ENCODE measurements around the gene KIAA0825.

KIAA0825 gene

GRCh38 chr5:94309141-94309540 lies 309.3 kb downstream of the KIAA0825 start:
- no peak for DNase-seq (ENCODE audit: low spot score)

GRCh38 chr5:94308442-94308841 lies 310.0 kb downstream of the KIAA0825 start:
- DNase-seq (ENCODE audit: low spot score), result no peak

DNA sequence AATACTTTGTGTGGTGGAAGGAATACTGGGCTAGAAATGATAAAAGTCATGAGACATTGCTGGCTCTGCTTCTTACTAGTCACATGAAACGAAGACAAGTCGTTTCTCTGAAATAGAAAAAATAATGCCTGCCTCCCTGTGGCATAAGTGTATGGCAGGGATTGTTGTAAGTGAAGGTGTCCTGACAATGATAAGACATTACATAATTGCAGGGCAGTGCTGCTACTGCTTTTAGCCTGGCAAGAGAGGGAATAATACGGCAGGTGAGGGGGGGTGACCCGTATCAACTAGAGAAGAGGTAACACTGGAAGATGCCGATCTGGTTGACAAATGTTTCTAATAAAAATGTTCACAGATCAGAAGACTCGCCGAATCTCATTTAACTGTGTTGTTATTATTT lies 314.3 kb downstream of the KIAA0825 start:
- DNase-seq (ENCODE audit: low spot score), result no peak

DNA sequence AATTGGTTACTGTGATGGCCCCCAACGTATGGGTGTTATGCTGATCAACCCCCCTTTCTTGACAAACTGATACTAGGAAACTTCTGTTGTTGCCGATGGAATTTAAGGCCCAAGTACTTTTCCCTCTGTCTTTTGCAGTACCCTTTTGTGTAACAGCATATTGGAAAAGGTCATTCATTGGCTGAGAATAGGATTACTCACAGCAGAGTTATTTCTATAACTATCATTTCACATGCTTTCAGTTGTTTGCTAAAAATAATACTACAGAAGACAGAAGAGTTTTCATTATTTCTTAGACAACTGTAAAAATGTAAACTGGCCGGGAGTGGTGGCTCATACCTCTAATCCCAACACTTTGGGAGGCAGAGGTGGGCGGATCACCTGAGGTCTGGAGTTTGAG lies 329.5 kb downstream of the KIAA0825 start:
- no peak for DNase-seq (ENCODE audit: low spot score)

DNA sequence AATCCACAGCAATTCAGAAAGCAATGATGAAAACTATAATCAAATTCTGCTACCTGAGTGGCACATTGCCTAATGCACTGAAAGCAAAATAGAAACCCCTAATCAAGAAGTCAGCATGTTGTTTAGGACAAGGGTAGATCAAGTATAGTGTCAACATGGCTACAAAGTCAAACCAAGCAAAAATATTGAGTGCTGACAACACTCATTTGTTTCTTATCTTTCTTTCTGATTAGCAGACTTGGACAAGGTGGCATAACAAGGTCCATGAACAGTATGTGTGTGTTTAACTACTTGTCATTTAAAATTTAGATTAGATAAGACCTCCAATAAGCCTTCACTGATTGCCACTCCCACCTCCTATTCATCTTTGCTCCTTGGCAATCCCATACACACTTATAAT lies 332.4 kb downstream of the KIAA0825 start:
- DNase-seq (ENCODE audit: low spot score), result no peak

DNA sequence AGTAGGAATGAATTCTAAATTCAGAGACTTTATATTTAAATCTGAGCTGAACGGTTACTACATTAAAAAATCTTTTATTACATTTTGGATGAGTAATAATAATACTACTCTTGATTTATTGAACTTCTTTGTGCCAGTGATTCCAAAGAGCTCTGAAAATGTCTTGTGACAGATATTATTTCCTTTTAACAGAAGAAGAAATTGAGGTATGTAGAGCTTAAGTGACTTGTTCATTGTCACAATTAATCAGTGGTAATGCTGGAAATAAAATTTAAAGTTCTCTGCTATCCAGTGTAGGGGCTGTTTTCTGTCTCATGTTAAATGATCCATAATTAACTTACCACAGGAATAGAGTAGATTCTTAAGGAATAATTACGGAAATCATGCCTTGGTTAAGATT lies 335.3 kb downstream of the KIAA0825 start:
- no peak for DNase-seq (ENCODE audit: low spot score)

DNA sequence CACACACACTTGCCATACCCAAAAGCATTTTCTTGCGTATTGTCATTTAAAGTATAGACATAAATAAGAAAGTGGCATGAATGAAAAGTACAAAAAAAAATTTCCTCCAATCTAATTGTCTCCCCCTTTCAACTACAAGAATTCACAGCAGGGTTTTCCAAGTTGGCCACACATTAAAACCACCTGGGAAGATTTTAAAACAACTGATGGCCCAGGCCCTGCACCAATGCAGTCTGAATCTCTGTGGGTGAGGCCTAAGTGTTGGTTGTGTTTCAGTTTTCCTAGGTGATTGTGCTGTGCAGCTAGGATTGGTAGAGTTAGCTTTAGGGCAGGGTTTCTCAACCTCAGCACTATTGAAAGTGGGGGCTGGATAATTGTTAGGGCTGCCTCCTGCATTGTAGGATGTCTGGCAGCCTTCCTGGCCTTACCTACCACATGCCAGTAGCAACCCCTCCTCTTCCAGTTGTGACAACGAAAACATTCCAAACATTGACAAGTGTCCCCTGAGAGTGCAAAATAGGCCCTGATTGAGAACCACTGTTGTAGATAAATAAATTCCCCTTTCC lies 337.1 kb downstream of the KIAA0825 start:
- no peak for DNase-seq (ENCODE audit: low spot score)

GRCh38 chr5:94276751-94277150 lies 341.7 kb downstream of the KIAA0825 start:
- DNase-seq (ENCODE audit: low spot score), result no peak

DNA sequence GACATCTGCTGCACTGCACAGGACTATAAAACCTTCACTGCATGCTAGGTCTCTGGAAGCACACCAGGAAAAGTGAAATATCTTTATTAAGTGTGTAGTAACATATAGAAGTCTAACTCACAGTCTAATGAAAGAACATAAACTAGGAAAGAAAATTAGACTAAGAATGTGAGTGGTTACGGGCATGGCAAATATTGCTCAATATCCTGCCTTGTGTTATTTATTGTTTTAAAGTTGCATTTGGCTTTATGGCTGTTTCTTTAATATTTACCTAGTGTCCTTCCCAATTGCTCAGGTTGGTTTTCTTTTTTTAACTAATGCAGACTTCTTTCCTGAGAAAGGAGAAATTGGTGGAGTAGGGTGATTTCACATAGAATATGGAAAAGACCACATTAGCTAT lies 342.4 kb downstream of the KIAA0825 start:
- DNase-seq (ENCODE audit: low spot score), result no peak

GRCh38 chr5:94274707-94275106 lies 343.7 kb downstream of the KIAA0825 start:
- no peak for DNase-seq (ENCODE audit: low spot score)

DNA sequence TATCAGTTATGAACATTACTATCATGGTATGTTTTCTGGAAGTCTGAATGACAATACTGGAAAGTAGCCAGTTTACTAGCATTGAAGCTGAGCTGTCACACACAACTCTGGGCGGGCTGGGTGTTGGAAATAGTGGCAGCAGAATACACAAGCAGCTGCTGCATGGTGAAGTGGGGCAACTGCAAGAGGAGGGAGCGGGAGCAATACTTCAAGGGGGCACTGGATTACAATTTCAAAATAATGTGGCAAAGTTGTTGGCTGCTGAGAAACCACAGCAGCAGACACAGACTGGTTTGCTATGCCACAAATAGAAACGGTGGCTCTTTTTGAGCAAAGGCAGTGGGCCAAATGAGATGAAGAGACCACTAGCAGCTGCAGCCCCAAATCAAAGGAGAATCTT lies 350.2 kb downstream of the KIAA0825 start:
- no peak for DNase-seq (ENCODE audit: low spot score)

- no peak for DNase-seq (ENCODE audit: low spot score)
Observed at GRCh38 chr5:94267350-94267899, 351.0 kb downstream of the KIAA0825 start.

DNA sequence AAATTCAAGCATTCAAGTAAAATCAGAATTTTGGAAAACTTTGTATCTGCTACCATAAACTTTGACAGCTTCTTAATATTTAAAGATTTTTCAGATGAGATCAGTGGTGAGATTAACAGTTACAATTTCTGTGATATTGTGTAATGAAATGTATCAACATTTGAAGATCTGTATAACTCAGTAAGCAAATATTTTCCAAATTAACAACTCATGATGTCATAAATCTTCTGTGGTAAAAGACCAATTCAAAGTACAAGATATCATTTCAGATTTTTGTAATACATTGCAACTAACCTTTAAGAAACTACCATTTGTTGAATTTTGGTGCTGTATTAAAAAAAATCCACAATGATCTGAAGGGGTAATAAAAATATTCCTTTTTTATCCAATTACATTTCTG lies 352.2 kb downstream of the KIAA0825 start:
- no peak for DNase-seq (ENCODE audit: low spot score)

DNA sequence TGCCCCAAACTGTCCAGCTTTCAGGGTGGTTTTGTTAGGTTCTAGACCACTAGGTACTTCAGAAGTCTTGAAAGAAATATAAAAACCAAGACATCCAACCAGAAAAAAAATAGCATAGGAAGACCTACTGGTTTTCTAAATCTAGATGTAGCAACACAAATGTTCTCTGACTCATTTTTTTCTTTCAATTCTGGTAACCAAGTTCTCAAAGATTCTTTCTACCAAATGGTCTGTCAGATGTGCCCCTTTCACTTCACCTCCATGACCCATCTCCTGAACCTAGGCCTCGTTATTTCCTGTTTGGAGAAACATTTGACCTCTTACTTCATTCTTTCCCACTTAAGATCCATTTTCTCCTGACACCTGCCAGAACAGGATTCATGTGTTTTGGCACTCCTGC lies 355.3 kb downstream of the KIAA0825 start:
- no peak for DNase-seq (ENCODE audit: low spot score)

GRCh38 chr5:94260096-94260495 lies 358.3 kb downstream of the KIAA0825 start:
- no peak for DNase-seq (ENCODE audit: low spot score)

- no peak for DNase-seq (ENCODE audit: low spot score)
Observed at GRCh38 chr5:94254214-94254613, 364.2 kb downstream of the KIAA0825 start.

DNA sequence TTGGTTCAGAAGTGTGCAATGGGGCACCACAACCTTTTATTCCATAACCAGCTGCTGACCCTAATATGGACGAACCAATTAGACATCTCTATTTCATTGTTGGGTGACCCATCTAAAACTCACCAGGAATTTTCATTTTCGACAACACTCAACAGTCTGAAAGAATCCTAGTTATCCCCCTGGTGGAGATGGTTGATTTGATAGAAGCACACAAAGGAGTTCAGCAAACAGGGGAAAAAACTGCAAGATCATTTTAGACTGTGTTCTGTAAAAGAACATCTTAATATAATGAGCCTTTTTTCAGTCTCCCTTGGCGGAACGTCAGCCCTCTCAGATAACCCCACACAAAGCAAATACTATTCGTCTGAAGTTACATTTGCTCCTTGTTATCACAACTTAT lies 367.4 kb downstream of the KIAA0825 start:
- peak; percentile 2 for DNase-seq (ENCODE audit: low spot score)

DNA sequence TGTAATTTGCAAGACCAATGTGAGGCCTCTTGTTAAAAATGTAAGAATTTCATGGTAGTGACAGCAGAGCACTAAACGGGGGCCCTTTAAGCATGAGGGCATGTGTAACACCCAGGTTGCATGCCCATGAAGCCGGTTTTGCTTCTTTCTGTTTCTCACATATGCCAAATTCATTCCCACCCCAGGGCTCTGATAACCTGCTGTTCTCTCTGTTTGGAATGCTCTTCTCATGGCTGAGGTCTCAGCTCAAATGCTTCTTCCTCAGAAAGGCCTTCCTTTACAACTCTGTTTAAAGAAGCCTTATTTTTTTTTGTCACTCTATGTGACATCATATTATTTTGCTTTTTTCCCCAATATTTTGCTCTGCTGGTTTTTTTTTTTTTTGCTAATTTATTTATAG lies 369.0 kb downstream of the KIAA0825 start:
- no peak for DNase-seq (ENCODE audit: low spot score)

GRCh38 chr5:94248175-94248875 lies 370.1 kb downstream of the KIAA0825 start:
- no peak for DNase-seq (ENCODE audit: low spot score)

DNA sequence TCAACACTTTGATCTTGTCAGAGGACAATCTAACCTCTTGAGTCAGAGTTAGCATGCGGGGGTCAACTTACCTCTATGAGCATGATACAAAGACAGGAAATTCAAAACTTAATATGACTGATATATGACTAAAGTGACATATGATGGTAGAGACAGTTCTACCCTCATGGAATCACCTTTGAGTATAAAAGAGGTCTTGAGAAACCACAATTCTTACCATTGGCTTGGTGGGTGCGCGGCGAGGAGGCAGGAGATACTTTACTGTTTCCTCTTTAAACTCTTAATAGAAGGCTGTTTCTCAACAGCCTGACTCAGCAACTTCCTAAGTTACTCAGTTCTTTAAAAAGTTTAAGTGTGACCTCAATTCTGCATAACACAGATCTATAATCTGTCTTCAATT lies 372.8 kb downstream of the KIAA0825 start:
- no peak for DNase-seq (ENCODE audit: low spot score)

GRCh38 chr5:94244921-94245320 lies 373.5 kb downstream of the KIAA0825 start:
- DNase-seq (ENCODE audit: low spot score), result no peak

DNA sequence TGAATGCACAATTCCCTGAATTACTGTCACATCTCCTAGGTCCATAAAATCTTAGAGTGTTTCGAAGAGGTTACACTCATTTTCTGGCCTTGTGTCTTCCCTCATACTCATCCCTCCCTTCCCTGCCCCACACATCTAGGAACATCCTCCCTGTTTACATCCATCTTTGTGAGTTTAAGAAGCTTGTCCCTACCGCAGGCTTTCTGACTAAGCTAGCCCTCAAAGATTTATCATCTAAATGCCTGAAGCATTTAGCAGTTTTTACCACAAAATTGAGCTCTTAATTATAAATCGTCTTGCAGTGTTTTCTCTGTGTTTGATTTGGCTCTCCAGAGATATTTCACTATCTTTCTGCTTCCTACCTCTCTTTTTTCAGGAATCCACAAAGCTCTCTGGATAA lies 374.8 kb downstream of the KIAA0825 start:
- DNase-seq (ENCODE audit: low spot score), result no peak

- peak; percentile 70 for DNase-seq (ENCODE audit: low spot score)
Observed at GRCh38 chr5:94240993-94241651, 377.3 kb downstream of the KIAA0825 start.
